Fibroblast of lung (primary cell): Measurements from ENCODE around the gene SH2D3C. TPM values are rescaled to one million over a fixed set of nuclear protein-coding genes. Genes with fewer than 3 reads are reported as not detected.

Experiments used
- DNase-seq, 2 donors: peaks; one replicate each; pipeline versions ENCODE4 v3.0.0 to v3.0.0-alpha.2; 2010; ENCODE audit warnings: low read depth in 2 of 2
- H2AFZ ChIP-seq: 2 replicates; pipeline ENCODE4 v1.5.1; 2012; ENCODE audit warnings: low read length, control low read depth, inconsistent platforms
- H3K27ac ChIP-seq: 2 replicates; pipeline ENCODE4 v1.5.1; 2011; ENCODE audit warnings: low read length, control low read depth; ENCODE audit not compliant: insufficient read depth
- H3K27me3 ChIP-seq: 2 replicates; pipeline ENCODE4 v1.5.1; 2011; ENCODE audit warnings: mild to moderate bottlenecking, low read length; ENCODE audit not compliant: control insufficient read depth, insufficient read depth
- H3K36me3 ChIP-seq: 2 replicates; pipeline ENCODE4 v1.5.1; 2011; ENCODE audit warnings: low read length; ENCODE audit not compliant: control insufficient read depth, insufficient read depth
- H3K4me1 ChIP-seq: 2 replicates; pipeline ENCODE4 v1.5.1; 2011; ENCODE audit warnings: low read length; ENCODE audit not compliant: control insufficient read depth, insufficient read depth; ENCODE audit errors: extremely low read depth
- H3K4me2 ChIP-seq: 2 replicates; pipeline ENCODE4 v1.5.1; 2011; ENCODE audit warnings: low read length, control low read depth; ENCODE audit not compliant: insufficient read depth; ENCODE audit errors: extremely low read depth
- H3K4me3 ChIP-seq, 4 experiments: fragments of 200-600 bp in 1 of 4; sonication (generic) in 1 of 4; replicated peaks in 1 of 4; 2 replicates each; pipeline ENCODE4 v1.5.1; 2011 to 2016; ENCODE audit warnings: low read length in 4 of 4, low read depth in 3 of 4, mild to moderate bottlenecking in 3 of 4, control low read depth in 2 of 4, inconsistent platforms in 1 of 4, mixed read lengths in 1 of 4; ENCODE audit not compliant: insufficient read depth in 1 of 4; ENCODE audit errors: control extremely low read depth in 1 of 4
- H3K79me2 ChIP-seq: 2 replicates; pipeline ENCODE4 v1.5.1; 2012; ENCODE audit warnings: mild to moderate bottlenecking, low read length, inconsistent platforms; ENCODE audit not compliant: control insufficient read depth, insufficient read depth
- H3K9ac ChIP-seq: 2 replicates; pipeline ENCODE4 v1.5.1; 2011; ENCODE audit warnings: mild to moderate bottlenecking, low read length, control low read depth; ENCODE audit not compliant: insufficient read depth
- H3K9me3 ChIP-seq: 2 replicates; pipeline ENCODE4 v1.5.1; 2012; ENCODE audit warnings: low read depth, low read length; ENCODE audit not compliant: control insufficient read depth, insufficient read depth
- H4K20me1 ChIP-seq: 2 replicates; pipeline ENCODE4 v1.5.1; 2011; ENCODE audit warnings: low read length; ENCODE audit not compliant: control insufficient read depth, insufficient read depth; ENCODE audit errors: extremely low read depth
- EZH2 ChIP-seq: IDR thresholded peaks from 2 replicates; pipeline ENCODE4 v1.5.1; 2012; ENCODE audit warnings: low read length, control low read depth, mild to moderate bottlenecking; ENCODE audit errors: missing control alignments
- polyA plus RNA-seq, 2 donors: library from polyadenylated mRNA; depleted of rRNA in 1 of 2; stranded (reverse) in 1 of 2; unstranded in 1 of 2; fragments of >200 nt; gene quantifications; 2 replicates each; pipeline ENCODE4 v1.2.1, GENCODE V29; 2011 to 2012; ENCODE audit warnings: missing spikeins in 1 of 2
- total RNA-seq: library from RNA; depleted of rRNA; stranded (reverse); fragments of >200 nt; gene quantifications from 2 replicates; pipeline ENCODE4 v1.2.1, GENCODE V29; 2014
- TF ChIP-seq, protein P1 (sequence below), 2 donors: IDR thresholded peaks in 1 of 2; conservative IDR thresholded peaks in 1 of 2; 1 replicate in 1 of 2; 2 replicates in 1 of 2; pipeline ENCODE4 v1.5.1; 2011 to 2012; ENCODE audit warnings: low read length in 2 of 2, control low read depth in 1 of 2, inconsistent platforms in 1 of 2, low read depth in 1 of 2, mild to moderate bottlenecking in 1 of 2

Gene SH2D3C
- total and polyA plus RNA-seq, 2 donors (not counting 1 experiment from before 2014, with no cell fraction given), result 1.2 TPM; not detected in 1

DNA sequence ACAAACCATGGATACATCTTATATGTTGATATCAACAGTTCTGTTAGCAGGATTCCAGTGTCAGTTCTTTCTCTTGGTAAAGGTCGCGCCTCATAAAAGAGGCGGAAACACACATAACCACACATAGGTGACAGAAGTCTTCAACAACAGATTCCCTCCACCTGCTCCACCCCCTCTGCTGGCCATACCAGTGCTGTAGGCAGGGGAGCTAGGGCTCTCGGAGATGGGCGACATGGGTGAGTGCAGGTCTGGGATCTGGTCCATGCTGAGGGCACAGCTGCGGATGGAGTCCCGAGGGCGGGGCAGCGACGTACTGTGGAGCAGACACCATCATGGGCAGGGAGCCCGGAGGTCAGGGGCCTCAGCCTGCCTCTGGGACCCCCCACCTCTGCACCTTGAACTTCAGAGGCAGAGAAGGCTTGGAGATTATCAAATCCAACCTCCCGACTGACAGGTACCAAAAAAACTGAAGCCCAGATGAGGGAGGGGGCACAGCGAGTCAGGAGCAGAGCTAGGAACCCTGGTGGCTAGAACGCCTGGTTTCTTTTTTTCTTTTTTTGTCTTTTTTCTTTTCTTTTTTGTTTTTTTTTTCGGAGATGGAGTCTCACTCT lies 31.4 kb downstream of the SH2D3C start:
- Histone ChIP-seq H3K9me3 (no peaks in the 10 kb centered on the region), H3K4me2 (no peak overlapping the region), H3K27me3 (peaks cover 16% of the 10 kb centered on the region), H3K27ac (no peak overlapping the region), H3K9ac (no peak overlapping the region), H4K20me1 (peaks cover 2% of the 10 kb centered on the region), H3K79me2 (no peaks in the 10 kb centered on the region), H2AFZ (no peak overlapping the region), H3K4me1 (no peaks in the 10 kb centered on the region), H3K4me3 (no peak overlapping the region), H3K36me3 (no peaks in the 10 kb centered on the region)
- TF ChIP-seq, protein P1, sequence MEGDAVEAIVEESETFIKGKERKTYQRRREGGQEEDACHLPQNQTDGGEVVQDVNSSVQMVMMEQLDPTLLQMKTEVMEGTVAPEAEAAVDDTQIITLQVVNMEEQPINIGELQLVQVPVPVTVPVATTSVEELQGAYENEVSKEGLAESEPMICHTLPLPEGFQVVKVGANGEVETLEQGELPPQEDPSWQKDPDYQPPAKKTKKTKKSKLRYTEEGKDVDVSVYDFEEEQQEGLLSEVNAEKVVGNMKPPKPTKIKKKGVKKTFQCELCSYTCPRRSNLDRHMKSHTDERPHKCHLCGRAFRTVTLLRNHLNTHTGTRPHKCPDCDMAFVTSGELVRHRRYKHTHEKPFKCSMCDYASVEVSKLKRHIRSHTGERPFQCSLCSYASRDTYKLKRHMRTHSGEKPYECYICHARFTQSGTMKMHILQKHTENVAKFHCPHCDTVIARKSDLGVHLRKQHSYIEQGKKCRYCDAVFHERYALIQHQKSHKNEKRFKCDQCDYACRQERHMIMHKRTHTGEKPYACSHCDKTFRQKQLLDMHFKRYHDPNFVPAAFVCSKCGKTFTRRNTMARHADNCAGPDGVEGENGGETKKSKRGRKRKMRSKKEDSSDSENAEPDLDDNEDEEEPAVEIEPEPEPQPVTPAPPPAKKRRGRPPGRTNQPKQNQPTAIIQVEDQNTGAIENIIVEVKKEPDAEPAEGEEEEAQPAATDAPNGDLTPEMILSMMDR (conservative IDR thresholded peaks at IDR 0.05 in 1 of 2, IDR thresholded peaks at IDR 0.05 in 1 of 2; ENCODE audit: low read depth in 1 of 2, low read length in 2 of 2), result no peak
- TF ChIP-seq EZH2, result no peak
- DNase-seq, result no peak

DNA sequence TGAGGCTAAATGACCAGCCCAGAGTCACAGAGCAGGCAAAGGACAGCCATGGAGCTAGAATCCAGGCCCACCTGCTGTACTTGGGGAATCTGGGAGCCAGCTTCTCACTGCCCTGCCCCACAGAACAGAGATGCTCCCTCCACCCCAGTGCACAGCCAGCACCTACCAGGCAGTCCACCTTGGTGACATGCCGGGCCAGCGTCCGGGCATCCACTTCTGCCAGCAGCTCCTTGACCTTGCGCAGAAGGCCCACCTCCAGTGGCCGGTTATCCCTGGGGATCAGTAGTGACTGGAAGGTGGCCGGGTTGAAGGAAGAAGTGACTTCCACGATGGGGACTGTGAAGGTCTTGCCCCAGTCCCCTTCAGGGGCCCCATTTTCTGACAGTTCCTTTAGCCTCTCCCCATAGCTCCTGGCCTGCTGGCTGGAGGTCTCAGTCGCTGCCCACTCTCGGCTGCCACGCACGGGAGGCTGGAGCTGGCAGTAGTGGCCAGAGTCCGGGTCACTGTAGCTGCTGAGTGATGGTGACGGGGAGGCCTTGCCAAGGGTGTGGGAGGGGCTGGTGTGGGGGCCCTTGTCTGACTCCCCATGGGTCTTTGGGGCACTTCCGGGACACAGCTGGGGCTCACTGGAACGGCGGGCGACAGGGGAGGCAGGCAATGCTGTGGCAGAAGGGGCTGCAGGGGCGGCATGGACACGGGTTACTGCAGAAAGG lies 33.9 kb downstream of the SH2D3C start:
- Histone ChIP-seq H4K20me1 (no peaks in the 10 kb centered on the region), H3K4me2 (no peak overlapping the region), H3K27me3 (peaks cover 10% of the 10 kb centered on the region), H3K36me3 (no peaks in the 10 kb centered on the region), H3K4me1 (peaks cover 9% of the 10 kb centered on the region), H3K9me3 (no peaks in the 10 kb centered on the region), H3K4me3 (no peak overlapping the region), H2AFZ (no peak overlapping the region), H3K27ac (no peak overlapping the region), H3K79me2 (no peaks in the 10 kb centered on the region), H3K9ac (no peak overlapping the region)
- TF ChIP-seq, protein P1 (conservative IDR thresholded peaks at IDR 0.05 in 1 of 2, IDR thresholded peaks at IDR 0.05 in 1 of 2; ENCODE audit: low read depth in 1 of 2, low read length in 2 of 2), result no peak
- no peak for TF ChIP-seq EZH2
- no peak for DNase-seq

DNA sequence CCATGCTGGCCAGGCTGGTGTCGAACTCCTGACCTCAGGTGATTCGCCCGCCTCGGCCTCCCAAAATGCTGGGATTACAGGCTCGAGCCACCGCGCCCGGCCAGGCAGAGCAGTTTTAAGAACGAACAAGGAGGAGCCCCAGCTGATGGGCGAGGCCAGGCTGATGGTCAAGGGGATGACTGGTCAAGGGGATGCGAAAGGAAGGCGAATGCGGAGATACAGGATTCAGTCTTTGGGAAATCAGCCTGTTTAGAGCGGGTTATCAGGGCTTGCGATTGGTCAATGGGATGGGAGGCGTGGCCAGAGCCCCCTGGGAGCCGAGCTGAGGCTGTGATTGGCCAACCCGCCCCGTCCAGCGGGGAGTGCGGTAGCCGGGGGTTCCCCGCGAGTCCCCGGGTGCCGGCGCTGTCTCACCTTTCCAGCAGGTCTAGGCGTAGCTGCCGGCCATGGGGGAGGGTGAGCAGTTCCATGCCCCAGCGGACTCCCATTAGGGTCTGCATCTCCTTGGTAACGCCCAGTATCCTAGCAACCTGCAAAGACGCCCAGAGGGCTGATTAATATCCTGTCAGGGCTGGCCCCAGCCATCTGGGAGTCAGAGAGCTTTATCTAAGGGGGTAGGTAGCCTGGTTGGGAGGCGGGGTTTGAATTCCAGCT lies 35.9 kb downstream of the SH2D3C start:
- TF ChIP-seq, protein P1 (conservative IDR thresholded peaks at IDR 0.05 in 1 of 2, IDR thresholded peaks at IDR 0.05 in 1 of 2; ENCODE audit: low read depth in 1 of 2, low read length in 2 of 2), result no peak
- no peak for TF ChIP-seq EZH2
- Histone ChIP-seq H3K79me2 (no peaks in the 10 kb centered on the region), H3K27ac (no peak overlapping the region), H2AFZ (no peak overlapping the region), H3K4me1 (peaks cover 9% of the 10 kb centered on the region), H3K4me2 (no peak overlapping the region), H3K36me3 (no peaks in the 10 kb centered on the region), H3K27me3 (peaks cover 3% of the 10 kb centered on the region), H3K9me3 (no peaks in the 10 kb centered on the region), H3K9ac (no peak overlapping the region), H4K20me1 (no peaks in the 10 kb centered on the region), H3K4me3 (peak overlapping the region in 1 of 4 experiments; percentile 28)
- DNase-seq, result peak; percentile 48 to 76
